H9 (cell line): ENCODE data around the gene SLC25A29. TPM values are rescaled to one million over a fixed set of nuclear protein-coding genes. Genes with fewer than 3 reads are reported as not detected.

Experiments used
- DNase-seq: peaks from one replicate; pipeline ENCODE4 v3.0.0-alpha.2; 2017
- H2AFZ ChIP-seq: one replicate; pipeline ENCODE4 v1.6.1; 2013; ENCODE audit warnings: mild to moderate bottlenecking, low read length, control low read depth, moderate library complexity
- H2AK5ac ChIP-seq: 2 replicates; pipeline ENCODE4 v1.6.1; 2013; ENCODE audit warnings: low read length, control low read depth, mixed read lengths; ENCODE audit not compliant: insufficient read length
- H2BK120ac ChIP-seq: one replicate; pipeline ENCODE4 v1.6.1; 2013; ENCODE audit warnings: low read depth, mild to moderate bottlenecking, low read length, control low read depth, inconsistent platforms; ENCODE audit not compliant: poor library complexity, severe bottlenecking
- H2BK12ac ChIP-seq: 2 replicates; pipeline ENCODE4 v1.6.1; 2013; ENCODE audit warnings: low read length, control low read depth, mixed read lengths, low read depth; ENCODE audit not compliant: insufficient read length
- H2BK15ac ChIP-seq: 2 replicates; pipeline ENCODE4 v1.6.1; 2013; ENCODE audit warnings: low read depth, low read length, control low read depth
- H2BK20ac ChIP-seq: one replicate; pipeline ENCODE4 v1.6.1; 2013; ENCODE audit warnings: low read depth, mild to moderate bottlenecking, low read length, control low read depth, inconsistent platforms; ENCODE audit not compliant: poor library complexity, severe bottlenecking
- H2BK5ac ChIP-seq: 2 replicates; pipeline ENCODE4 v1.6.1; 2013; ENCODE audit warnings: low read length, control low read depth, mixed read lengths; ENCODE audit not compliant: insufficient read length
- H3K14ac ChIP-seq: 2 replicates; pipeline ENCODE4 v1.6.1; 2013; ENCODE audit warnings: low read length, control low read depth; ENCODE audit not compliant: insufficient read depth
- H3K18ac ChIP-seq: 2 replicates; pipeline ENCODE4 v1.6.1; 2013; ENCODE audit warnings: low read depth, mild to moderate bottlenecking, mixed read lengths, low read length, control low read depth; ENCODE audit not compliant: insufficient read length
- H3K23ac ChIP-seq: 2 replicates; pipeline ENCODE4 v1.6.1; 2013; ENCODE audit warnings: low read length, control low read depth, mixed read lengths, low read depth; ENCODE audit not compliant: insufficient read length
- H3K23me2 ChIP-seq: 2 replicates; pipeline ENCODE4 v1.6.1; 2013; ENCODE audit warnings: low read depth, mild to moderate bottlenecking, mixed read lengths, low read length, control low read depth; ENCODE audit not compliant: insufficient read length, poor library complexity, severe bottlenecking
- H3K27ac ChIP-seq: 2 replicates; pipeline ENCODE4 v1.5.1; 2013; ENCODE audit warnings: low read length, control low read depth, mixed read lengths, low read depth; ENCODE audit not compliant: insufficient read length
- H3K27me3 ChIP-seq: 2 replicates; pipeline ENCODE4 v1.6.1; 2013; ENCODE audit warnings: low read length, control low read depth, inconsistent platforms; ENCODE audit not compliant: insufficient read depth
- H3K4ac ChIP-seq: 2 replicates; pipeline ENCODE4 v1.6.1; 2013; ENCODE audit warnings: low read depth, mild to moderate bottlenecking, control low read depth, inconsistent platforms, low read length, moderate library complexity
- H3K4me1 ChIP-seq: 2 replicates; pipeline ENCODE4 v1.6.1; 2013; ENCODE audit warnings: low read length, control low read depth, inconsistent platforms; ENCODE audit not compliant: insufficient read depth
- H3K4me2 ChIP-seq: 2 replicates; pipeline ENCODE4 v1.6.1; 2013; ENCODE audit warnings: low read length, control low read depth, mixed read lengths; ENCODE audit not compliant: insufficient read length, insufficient read depth
- H3K56ac ChIP-seq: 2 replicates; pipeline ENCODE4 v1.6.1; 2013; ENCODE audit warnings: low read depth, mild to moderate bottlenecking, mixed read lengths, low read length, control low read depth; ENCODE audit not compliant: insufficient read length
- H3K79me1 ChIP-seq: 2 replicates; pipeline ENCODE4 v1.6.1; 2013; ENCODE audit warnings: low read depth, mild to moderate bottlenecking, moderate library complexity, low read length, control low read depth, inconsistent platforms; ENCODE audit not compliant: insufficient read depth, poor library complexity, severe bottlenecking
- H3K79me2 ChIP-seq: 2 replicates; pipeline ENCODE4 v1.6.1; 2013; ENCODE audit warnings: low read length, control low read depth, inconsistent platforms; ENCODE audit not compliant: insufficient read depth
- H3K9ac ChIP-seq: 2 replicates; pipeline ENCODE4 v1.6.1; 2013; ENCODE audit warnings: low read length, control low read depth, mixed read lengths; ENCODE audit not compliant: insufficient read length; ENCODE audit errors: extremely low read depth
- H3K9me3 ChIP-seq: one replicate; pipeline ENCODE4 v1.6.1; 2013; ENCODE audit warnings: low read depth, low read length, inconsistent platforms; ENCODE audit not compliant: control insufficient read depth
- H3T11ph ChIP-seq: one replicate; pipeline ENCODE4 v1.6.1; 2013; ENCODE audit warnings: mild to moderate bottlenecking, low read length, control low read depth, inconsistent platforms
- H4K20me1 ChIP-seq: one replicate; pipeline ENCODE4 v1.6.1; 2013; ENCODE audit not compliant: control insufficient read depth, insufficient read length, insufficient read depth
- H4K5ac ChIP-seq: 2 replicates; pipeline ENCODE4 v1.6.1; 2013; ENCODE audit warnings: low read depth, mild to moderate bottlenecking, mixed read lengths, low read length, control low read depth; ENCODE audit not compliant: insufficient read length
- H4K8ac ChIP-seq: replicated peaks from 2 replicates; pipeline ENCODE4 v1.6.1; 2013; ENCODE audit warnings: low read length, control low read depth, mixed read lengths, low read depth; ENCODE audit not compliant: insufficient read length
- H4K91ac ChIP-seq: 2 replicates; pipeline ENCODE4 v1.6.1; 2013; ENCODE audit warnings: low read depth, mild to moderate bottlenecking, moderate library complexity, mixed read lengths, low read length, control low read depth; ENCODE audit not compliant: insufficient read length
- H3K27ac Mint-ChIP-seq, 3 experiments: 2 replicates in 2 of 3; 3 replicates in 1 of 3; pipeline ENCODE4 v1.8.0; 2020 to 2021; ENCODE audit warnings: mixed read lengths in 3 of 3, mild to moderate bottlenecking in 1 of 3, moderate library complexity in 1 of 3
- H3K27me3 Mint-ChIP-seq: 2 replicates; pipeline ENCODE4 v1.8.0; 2021; ENCODE audit warnings: low read depth, mild to moderate bottlenecking, moderate library complexity, mixed read lengths
- H3K36me3 Mint-ChIP-seq, 3 experiments: 2 replicates in 2 of 3; 3 replicates in 1 of 3; pipeline ENCODE4 v1.8.0; 2020 to 2021; ENCODE audit warnings: low read depth in 3 of 3, mixed read lengths in 3 of 3; ENCODE audit not compliant: insufficient read depth in 1 of 3
- H3K4me1 Mint-ChIP-seq, 2 experiments: 2 replicates each; pipeline ENCODE4 v1.8.0; 2020; ENCODE audit warnings: mixed read lengths in 2 of 2
- H3K4me3 Mint-ChIP-seq, 2 experiments: 2 replicates in 1 of 2; 3 replicates in 1 of 2; pipeline ENCODE4 v1.8.0; 2020 to 2021; ENCODE audit warnings: mild to moderate bottlenecking in 2 of 2, mixed read lengths in 2 of 2, moderate library complexity in 1 of 2
- H3K9me3 Mint-ChIP-seq, 2 experiments: 2 replicates in 1 of 2; 3 replicates in 1 of 2; pipeline ENCODE4 v1.8.0; 2020; ENCODE audit warnings: mild to moderate bottlenecking in 2 of 2, mixed read lengths in 2 of 2, moderate library complexity in 1 of 2
- CTCF ChIP-seq: fragments of 200-600 bp; sonication (generic); conservative IDR thresholded peaks from 3 replicates; pipeline ENCODE4 v1.8.0; 2021; ENCODE audit warnings: antibody characterized with exemption, mild to moderate bottlenecking
- WGBS: extraction: QIAGEN DNeasy Blood & Tissue Kit; methylation state at CpG from one replicate; pipeline ENCODE4 v1.1.7; 2013; ENCODE audit warnings: missing lambda C conversion rate, low lambda C conversion rate, mixed read lengths; ENCODE audit not compliant: insufficient read length; ENCODE audit errors: extremely low coverage; 5-methylcytosine and 5-hydroxymethylcytosine counted together
- total RNA-seq: library from RNA; stranded (reverse); gene quantifications from 2 replicates; pipeline ENCODE4 v1.2.1, GENCODE V29; 2021

SLC25A29 gene
- total RNA-seq, 1 experiment from 2014 or later = 175 TPM

DNA sequence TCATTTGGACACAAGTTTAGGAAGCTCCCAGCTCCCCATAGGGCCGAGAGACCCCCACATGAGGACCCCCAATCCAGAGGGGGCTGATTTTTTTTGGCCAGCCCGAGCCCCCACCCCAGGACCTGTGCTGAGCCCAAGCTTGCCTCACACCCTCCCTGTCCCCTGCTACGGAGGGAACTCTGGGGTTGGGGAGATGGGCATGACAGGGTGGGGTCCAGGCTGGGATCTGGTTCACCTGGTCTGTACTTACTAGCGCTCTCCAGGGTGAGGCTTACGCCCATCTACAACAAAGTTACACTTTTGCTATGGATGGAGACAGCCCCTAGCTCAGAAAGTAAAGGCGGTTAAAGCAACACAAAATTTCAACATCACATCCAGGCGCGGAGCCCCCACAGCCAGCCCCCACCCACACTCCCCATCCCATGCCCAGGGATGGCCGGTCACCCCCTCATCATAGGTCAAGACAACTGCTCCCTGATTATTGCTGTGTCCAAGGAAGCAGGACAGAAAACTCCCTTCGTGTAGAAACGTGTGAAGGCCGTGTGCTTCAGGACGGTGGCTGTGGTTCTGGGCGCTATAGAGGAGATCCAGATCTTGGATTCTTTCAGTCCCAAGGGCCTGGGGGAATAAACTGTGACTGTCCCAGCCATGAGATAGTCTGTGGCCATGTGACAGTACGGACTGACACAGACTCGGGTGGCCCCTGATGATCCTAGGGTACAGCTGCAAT lies 10.7 kb downstream of the SLC25A29 start:
- Histone ChIP-seq H3T11ph (no peak overlapping the region), H3K9ac (no peak overlapping the region), H2BK5ac (no peak overlapping the region), H3K9me3 (no peaks in the 10 kb centered on the region), H3K18ac (no peak overlapping the region), H3K79me2 (no peaks in the 10 kb centered on the region), H2BK20ac (no peak overlapping the region), H3K23me2 (no peaks in the 10 kb centered on the region), H3K56ac (no peak overlapping the region), H2BK120ac (no peak overlapping the region), H4K20me1 (no peaks in the 10 kb centered on the region), H3K4me2 (no peak overlapping the region), H4K8ac (no peak overlapping the region), H2BK12ac (no peak overlapping the region), H3K14ac (no peak overlapping the region), H3K4me1 (no peaks in the 10 kb centered on the region), H3K27ac (no peak overlapping the region), H3K4ac (no peak overlapping the region), H2BK15ac (no peak overlapping the region), H3K27me3 (no peaks in the 10 kb centered on the region), H3K79me1 (peaks cover 5% of the 10 kb centered on the region), H2AK5ac (no peak overlapping the region), H4K5ac (no peak overlapping the region), H2AFZ (no peak overlapping the region), H4K91ac (no peak overlapping the region), H3K23ac (no peak overlapping the region)
- WGBS = no CpG with 5 or more reads among the region's 16 CpGs
- peaks cover 2 to 4% of the 10 kb centered on the region in 2 experiments; a peak in 1 of 4 replicates for H3K4me1 Mint-ChIP-seq
- H3K27me3 Mint-ChIP-seq = no peaks in the 10 kb centered on the region
- no peaks in the 10 kb centered on the region; a peak in 1 of 5 replicates for H3K9me3 Mint-ChIP-seq
- H3K27ac Mint-ChIP-seq = no peak overlapping the region
- H3K36me3 Mint-ChIP-seq = peaks cover 26 to 67% (median 66%) of the 10 kb centered on the region in 3 experiments
- no peak overlapping the region for H3K4me3 Mint-ChIP-seq
- no peak for DNase-seq
- TF ChIP-seq CTCF = no peak
